NCI-H2107 (cell line): ENCODE results near the gene ITGB5.

Experiments
- DNase-seq: peaks from one replicate; lab custom pipeline; 2025; lab: John Stamatoyannopoulos, UW

Gene ITGB5

DNA sequence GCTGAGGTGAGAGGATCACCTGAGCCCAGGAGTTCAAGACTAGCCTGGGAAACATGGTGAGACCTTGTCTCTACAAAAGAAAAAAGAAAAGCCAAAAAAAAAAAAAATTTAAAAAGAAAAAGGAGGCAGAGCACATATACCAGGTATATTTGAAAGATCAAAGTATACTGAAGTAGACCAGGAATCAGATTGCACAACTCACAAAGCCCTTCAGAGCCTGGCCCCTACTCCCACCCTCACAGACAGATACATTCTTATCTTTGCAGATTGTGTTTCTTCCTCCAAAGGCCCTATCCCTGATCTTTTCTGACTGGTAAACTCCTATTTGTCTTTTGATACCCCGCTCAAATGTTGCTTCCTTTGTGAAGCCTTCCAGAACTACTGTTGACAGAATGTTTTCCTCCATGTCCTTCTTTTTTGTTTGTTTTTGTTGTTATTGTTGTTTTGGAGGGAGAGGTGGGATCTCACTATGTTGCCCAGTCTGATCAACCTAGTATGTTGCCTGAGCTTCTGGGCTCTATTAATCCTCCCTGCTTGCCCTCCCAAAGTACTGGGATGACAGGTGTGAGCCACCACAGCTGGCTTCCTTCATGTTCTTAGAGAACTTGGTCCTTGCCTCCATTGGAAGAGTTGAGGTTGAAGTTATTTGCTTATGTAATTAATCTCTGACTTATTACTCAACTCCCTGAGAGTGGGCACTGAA lies 9.8 kb upstream of the ITGB5 start:
- no peak for DNase-seq

GRCh38 chr3:124895756-124896155 lies 8.6 kb upstream of the ITGB5 start:
- DNase-seq = no peak

GRCh38 chr3:124893526-124893925 lies 6.4 kb upstream of the ITGB5 start:
- no peak for DNase-seq

GRCh38 chr3:124890573-124891190 lies 3.5 kb upstream of the ITGB5 start:
- no peak for DNase-seq

- DNase-seq = no peak
Observed at GRCh38 chr3:124888482-124889441, 1.6 kb upstream of the ITGB5 start.

DNA sequence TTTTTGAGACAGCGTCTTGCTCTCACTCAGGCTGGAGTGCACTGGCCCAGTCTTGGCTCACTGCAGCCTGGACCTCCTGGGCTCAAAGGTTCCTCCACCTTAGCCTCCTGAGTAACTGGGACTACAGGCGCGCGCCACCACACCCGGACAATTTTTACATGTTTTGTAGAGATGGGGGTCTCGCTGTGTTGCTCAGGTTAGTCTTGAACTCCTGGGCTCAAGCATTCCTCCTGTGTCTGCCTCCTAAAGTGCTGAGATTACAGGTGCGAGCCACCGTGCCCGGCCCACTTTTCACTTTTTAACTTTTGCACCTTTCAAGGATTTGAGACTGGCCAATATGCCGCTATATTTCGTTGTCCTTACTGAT lies 750 bp upstream of the ITGB5 start:
- DNase-seq = no peak

DNA sequence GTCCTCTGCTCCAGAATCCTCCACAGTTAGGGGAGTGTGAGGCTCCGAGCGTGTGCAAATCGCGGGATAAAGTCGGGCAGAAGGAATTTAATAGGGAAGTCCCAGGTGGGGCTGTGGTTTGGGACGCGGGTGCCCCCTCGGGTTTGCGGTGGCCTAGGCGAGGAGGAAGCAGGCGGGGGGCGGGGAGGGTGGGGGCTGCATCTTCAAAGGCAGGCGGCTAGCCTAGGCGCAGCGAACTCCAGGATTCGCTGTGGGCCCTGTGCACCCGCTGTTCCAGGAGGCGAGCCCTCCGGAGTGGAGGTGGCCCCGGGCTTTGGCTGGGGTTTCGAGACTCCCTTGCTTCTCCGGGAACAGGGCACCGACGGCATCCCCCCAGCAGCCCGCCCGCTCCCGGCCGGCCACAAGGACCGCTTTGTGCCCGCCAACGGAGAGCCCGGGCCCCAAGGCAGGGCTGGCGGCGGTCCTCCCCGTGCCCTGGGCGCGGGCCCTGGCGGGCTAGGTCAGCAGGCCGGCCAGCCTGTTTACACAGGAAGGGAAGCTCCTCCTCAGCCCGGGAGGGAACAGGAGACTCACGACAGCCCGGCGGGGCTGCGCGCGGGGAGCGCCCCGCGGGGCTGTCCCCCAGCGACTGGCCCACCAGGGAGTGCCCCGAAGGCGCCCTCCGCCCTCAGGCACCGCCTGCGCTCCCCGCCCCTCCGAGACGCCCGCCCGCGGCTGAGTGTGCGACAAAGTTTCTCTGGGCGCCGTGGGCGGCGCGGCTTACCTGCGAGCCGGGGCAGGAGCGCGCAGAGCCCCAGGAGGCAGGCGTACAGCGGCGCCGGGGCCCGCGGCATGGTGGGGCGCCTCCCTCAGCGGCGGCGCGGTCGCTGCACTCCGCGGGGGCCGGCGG lies 753 bp downstream of the ITGB5 start:
- DNase-seq = no peak

GRCh38 chr3:124885466-124886167 lies 1.5 kb downstream of the ITGB5 start:
- no peak for DNase-seq

DNA sequence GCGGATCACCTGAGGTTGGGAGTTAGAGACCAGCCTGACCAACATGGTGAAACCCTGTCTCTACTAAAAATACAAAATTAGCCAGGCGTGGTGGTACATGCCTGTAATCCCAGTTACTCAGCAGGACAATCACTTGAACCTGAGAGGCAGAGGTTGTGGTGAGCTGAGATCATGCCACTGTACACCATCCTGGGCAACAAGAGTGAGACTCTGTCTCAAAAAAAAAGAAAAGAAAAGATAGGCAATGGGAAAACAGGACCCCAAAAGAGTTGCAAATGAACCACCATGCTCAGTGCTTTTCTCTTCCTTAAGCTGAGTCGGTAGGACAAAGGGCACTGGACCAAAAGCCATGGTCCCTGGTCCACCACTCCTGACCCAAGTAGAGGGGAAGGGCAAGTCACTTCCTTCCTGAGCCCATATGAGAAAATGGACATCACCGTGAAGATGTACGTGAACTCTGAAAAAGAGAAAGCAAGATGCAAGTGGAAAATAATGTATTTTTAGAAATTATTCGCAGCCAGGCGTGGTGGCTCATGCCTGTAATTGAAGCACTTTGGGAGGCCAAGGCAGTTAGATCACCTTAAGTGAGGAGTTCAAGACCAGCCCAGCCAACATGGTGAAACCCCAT lies 2.6 kb downstream of the ITGB5 start:
- DNase-seq = no peak

- DNase-seq = no peak
Observed at GRCh38 chr3:124883766-124884473, 3.2 kb downstream of the ITGB5 start.

DNA sequence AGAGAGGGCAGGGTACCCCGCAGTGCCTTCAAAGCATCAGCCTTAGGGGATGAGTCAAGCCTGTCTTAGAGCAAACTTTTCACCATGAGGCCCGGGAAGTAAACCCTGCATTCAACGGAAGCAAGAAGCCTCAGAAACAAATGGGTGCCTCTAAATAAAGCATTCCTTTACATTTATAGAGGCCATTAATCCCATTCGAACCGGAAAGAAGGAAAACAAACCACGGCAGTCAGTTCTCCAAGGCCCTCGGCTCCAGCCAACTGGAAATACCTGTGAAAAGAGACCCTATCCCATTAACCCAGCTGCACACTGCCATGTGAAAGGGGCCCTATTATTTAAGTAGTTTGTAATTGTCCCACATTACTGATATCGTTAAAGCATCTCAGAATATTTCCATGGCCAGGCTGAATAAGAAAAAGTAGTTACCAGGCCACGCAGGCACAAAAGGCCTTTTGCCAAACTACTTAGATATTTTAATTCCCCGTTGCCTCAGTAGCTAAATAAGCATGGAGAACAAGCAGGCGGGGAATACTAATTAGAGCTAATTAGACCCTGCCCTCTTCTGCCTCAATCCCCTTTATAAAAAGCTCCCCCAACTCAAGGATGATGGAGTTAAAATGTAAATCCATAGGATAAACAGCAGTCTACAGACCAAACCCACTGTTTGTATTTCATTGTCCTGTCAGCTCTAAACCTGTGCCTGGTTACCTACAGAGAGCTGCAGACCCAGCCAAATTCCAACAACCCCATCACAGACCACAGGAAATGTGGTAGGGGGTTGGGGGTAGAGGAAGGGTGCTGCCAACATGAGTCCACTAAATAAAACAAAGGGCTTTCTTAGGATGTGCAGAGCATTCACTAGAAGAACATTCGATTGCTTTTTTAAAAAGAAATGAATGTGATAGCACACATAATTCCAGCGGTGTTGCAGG lies 4.1 kb downstream of the ITGB5 start:
- no peak for DNase-seq

GRCh38 chr3:124881976-124882697 lies 5.0 kb downstream of the ITGB5 start:
- no peak for DNase-seq

DNA sequence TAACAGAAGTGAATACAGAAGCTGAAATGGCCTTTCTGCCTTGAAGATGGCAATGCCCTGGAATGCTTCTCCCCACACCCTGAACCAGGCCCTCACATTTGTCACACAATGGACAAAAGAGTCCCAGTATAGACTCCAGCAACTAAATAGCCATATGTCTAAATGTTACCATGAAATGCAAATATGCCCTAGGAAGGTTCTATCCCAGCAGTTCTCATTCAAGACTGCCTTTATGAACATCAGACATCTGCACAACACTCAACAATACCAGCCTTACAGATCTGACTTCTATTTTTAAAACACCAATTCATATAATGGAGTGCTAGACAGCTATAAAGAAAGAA lies 7.9 kb downstream of the ITGB5 start:
- DNase-seq = no peak

GRCh38 chr3:124878561-124879336 lies 8.4 kb downstream of the ITGB5 start:
- no peak for DNase-seq

DNA sequence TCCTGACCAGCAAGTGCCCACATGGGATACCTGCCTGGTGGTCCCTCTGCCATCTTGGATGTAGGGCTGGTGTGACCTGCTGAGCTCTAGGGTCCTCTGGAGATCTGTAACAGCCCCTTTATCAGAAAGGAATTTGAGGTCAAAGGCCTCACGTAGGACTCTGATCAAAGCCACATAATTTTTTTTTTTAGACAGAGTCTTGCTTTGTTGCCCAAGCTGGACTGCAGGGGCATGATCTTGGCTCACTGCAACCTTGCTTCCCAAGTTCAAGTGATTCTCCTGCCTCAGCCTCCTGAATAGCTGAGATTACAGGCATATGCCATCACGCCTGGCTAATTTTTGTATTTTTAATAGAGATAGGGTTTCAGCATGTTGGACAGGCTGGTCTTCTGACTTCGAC lies 9.5 kb downstream of the ITGB5 start:
- no peak for DNase-seq

DNA sequence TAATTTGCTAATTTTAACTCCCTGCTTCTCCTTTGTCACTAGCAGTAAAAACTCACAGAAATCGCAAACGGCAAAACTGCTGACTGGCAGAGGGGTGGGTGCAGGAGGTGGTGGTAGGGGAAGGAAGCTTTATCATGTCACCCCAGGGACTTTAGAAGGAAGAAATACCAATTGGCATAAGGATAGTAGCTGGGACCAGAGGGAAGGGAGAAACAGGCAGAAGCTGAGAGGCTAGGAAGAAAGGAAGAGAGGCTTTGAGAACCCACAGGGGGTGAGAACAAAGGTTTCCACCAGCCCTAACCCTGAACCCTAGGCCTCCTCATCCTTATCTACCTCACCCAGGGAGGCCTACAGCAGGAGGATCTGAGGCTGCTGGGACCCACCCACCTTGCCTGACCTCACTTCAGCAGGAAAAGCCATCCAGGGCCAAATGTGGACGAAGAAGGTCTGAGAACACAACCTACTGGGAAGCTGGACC lies 10.7 kb downstream of the ITGB5 start:
- DNase-seq = no peak

- DNase-seq = no peak
Observed at GRCh38 chr3:124873226-124873625, 13.9 kb downstream of the ITGB5 start.
